ENCODE results near the gene FGF11. TPM values are rescaled to one million over a fixed set of nuclear protein-coding genes. Genes with fewer than 3 reads are reported as not detected.
"Not testable (repeated sequence)": the region's sequence is repeated elsewhere in the genome, so short reads cannot be mapped to it uniquely, and the experiment has no call there.

FGF11 gene
- total RNA-seq, 1 donor from 2014 or later, result 0.13 TPM

GRCh38 chr17:7478276-7479212 lies 39.2 kb downstream of the FGF11 start:
- DNase-seq (ENCODE audit: low read depth in 2 of 2), result peak in 1 of 2 donors; percentile 24

GRCh38 chr17:7479213-7480088 lies 40.1 kb downstream of the FGF11 start, which contains the start of gene ZBTB4:
TSS of gene ZBTB4 (minus strand) at chr17:7479631. CDS start at chr17:7466801, 12,830 bp downstream.
- peak in 1 of 2 donors; percentile 53 for DNase-seq (ENCODE audit: low read depth in 2 of 2)

- no peak for DNase-seq (ENCODE audit: low read depth in 2 of 2)
Measured at GRCh38 chr17:7480089-7480384, 40.7 kb downstream of the FGF11 start.

- DNase-seq (ENCODE audit: low read depth in 2 of 2), result not testable (repeated sequence)
Measured at GRCh38 chr17:7481275-7481674, 42.0 kb downstream of the FGF11 start, which contains the start of gene SLC35G6. TSS of gene SLC35G6 (plus strand) at chr17:7481446. CDS start at chr17:7481517, 71 bp downstream.

- DNase-seq (ENCODE audit: low read depth in 2 of 2), result not testable (repeated sequence)
Measured at GRCh38 chr17:7481842-7482741, 42.8 kb downstream of the FGF11 start.

- not testable (repeated sequence) for DNase-seq (ENCODE audit: low read depth in 2 of 2)
Measured at GRCh38 chr17:7482742-7483088, 43.4 kb downstream of the FGF11 start.

GRCh38 chr17:7483255-7484066 lies 44.1 kb downstream of the FGF11 start:
- DNase-seq (ENCODE audit: low read depth in 2 of 2), result peak; percentile 81 to 92

- peak; percentile 96 to 99 for DNase-seq (ENCODE audit: low read depth in 2 of 2)
Measured at GRCh38 chr17:7484067-7484918, 45.0 kb downstream of the FGF11 start, which contains the start of gene POLR2A. TSS of gene POLR2A (plus strand) at chr17:7484366.

- no peak for DNase-seq (ENCODE audit: low read depth in 2 of 2)
Measured at GRCh38 chr17:7484919-7485377, 45.6 kb downstream of the FGF11 start.

- DNase-seq (ENCODE audit: low read depth in 2 of 2), result peak in 1 of 2 donors; percentile 10
Measured at GRCh38 chr17:7486181-7486580, 46.9 kb downstream of the FGF11 start.

- DNase-seq (ENCODE audit: low read depth in 2 of 2), result no peak
Measured at GRCh38 chr17:7490144-7490543, 50.8 kb downstream of the FGF11 start.

GRCh38 chr17:7491583-7491982 lies 52.3 kb downstream of the FGF11 start:
- DNase-seq (ENCODE audit: low read depth in 2 of 2), result no peak

GRCh38 chr17:7493941-7494340 lies 54.6 kb downstream of the FGF11 start:
- DNase-seq (ENCODE audit: low read depth in 2 of 2), result no peak

Other genes with a start within 250 kb of the FGF11 start
- 5.3 and 11.4 TPM in 2 replicates for gene DLG4, start 219.7 kb upstream of the FGF11 start, total RNA-seq
- gene ACADVL, start 219.6 kb upstream of the FGF11 start, total RNA-seq, result 219 and 341 TPM in 2 replicates
- gene DVL2, start 205.0 kb upstream of the FGF11 start, total RNA-seq, result 28.6 and 37.0 TPM in 2 replicates
- gene PHF23, start 200.1 kb upstream of the FGF11 start, total RNA-seq, result 29.7 and 45.6 TPM in 2 replicates
- gene GABARAP, start 197.1 kb upstream of the FGF11 start, total RNA-seq, result 92.6 and 197 TPM in 2 replicates
- gene CTDNEP1, start 187.8 kb upstream of the FGF11 start, total RNA-seq, result 25.9 and 35.5 TPM in 2 replicates
- gene ELP5, start 187.3 kb upstream of the FGF11 start, total RNA-seq, result 31.8 and 34.6 TPM in 2 replicates
- 1.0 and 2.7 TPM in 2 replicates for gene CLDN7, start 177.0 kb upstream of the FGF11 start, total RNA-seq
- 0.76 and 0.90 TPM in 2 replicates for gene SLC2A4, start 157.8 kb upstream of the FGF11 start, total RNA-seq
- gene YBX2, start 144.9 kb upstream of the FGF11 start, total RNA-seq, result 0.25 and 0.26 TPM in 2 replicates
- 540 and 622 TPM in 2 replicates for gene EIF5A, start 131.9 kb upstream of the FGF11 start, total RNA-seq
- 19.1 and 28.3 TPM in 2 replicates for gene GPS2, start 124.2 kb upstream of the FGF11 start, total RNA-seq
- 9.1 and 15.0 TPM in 2 replicates for gene NEURL4, start 110.2 kb upstream of the FGF11 start, total RNA-seq
- gene ACAP1, start 103.0 kb upstream of the FGF11 start, total RNA-seq, result 0.26 and 1.0 TPM in 2 replicates
- gene KCTD11, start 87.3 kb upstream of the FGF11 start, total RNA-seq, result 2.3 and 3.4 TPM in 2 replicates
- gene TMEM95, start 84.4 kb upstream of the FGF11 start, total RNA-seq, result not detected in 2 replicates
- gene TNK1, start 58.4 kb upstream of the FGF11 start, total RNA-seq, result 2.1 and 2.3 TPM in 2 replicates
- gene PLSCR3, start 45.0 kb upstream of the FGF11 start, total RNA-seq, result 13.5 and 34.0 TPM in 2 replicates
- gene TMEM256, start 35.4 kb upstream of the FGF11 start, total RNA-seq, result 127 and 212 TPM in 2 replicates
- 1.4 and 3.0 TPM in 2 replicates for gene NLGN2, start 31.7 kb upstream of the FGF11 start, total RNA-seq
- gene SPEM1, start 19.2 kb upstream of the FGF11 start, total RNA-seq, result not detected in 2 replicates
- gene SPEM2, start 13.9 kb upstream of the FGF11 start, total RNA-seq, result not detected in 2 replicates
- not detected in 2 replicates for gene SPEM3, start 10.7 kb upstream of the FGF11 start, total RNA-seq
- gene TMEM102, start 4.1 kb upstream of the FGF11 start, total RNA-seq, result 6.8 and 10.1 TPM in 2 replicates
- gene CHRNB1, start 5.5 kb downstream of the FGF11 start, total RNA-seq, result 7.2 and 10.0 TPM in 2 replicates
- 6.7 and 11.3 TPM in 2 replicates for gene ZBTB4, start 40.1 kb downstream of the FGF11 start, total RNA-seq
- not detected in 2 replicates for gene SLC35G6, start 41.9 kb downstream of the FGF11 start, total RNA-seq
- gene POLR2A, start 44.9 kb downstream of the FGF11 start, total RNA-seq, result 56.5 and 87.0 TPM in 2 replicates
- gene TNFSF12, start 109.5 kb downstream of the FGF11 start, total RNA-seq, result 4.7 and 9.4 TPM in 2 replicates
- gene TNFSF13, start 119.2 kb downstream of the FGF11 start, total RNA-seq, result 0.25 and 0.26 TPM in 2 replicates
- 61.2 and 74.1 TPM in 2 replicates for gene SENP3, start 122.4 kb downstream of the FGF11 start, total RNA-seq
- gene CD68, start 140.1 kb downstream of the FGF11 start, total RNA-seq, result 0.77 and 1.5 TPM in 2 replicates
- gene MPDU1, start 144.3 kb downstream of the FGF11 start, total RNA-seq, result 70.0 and 98.1 TPM in 2 replicates
- gene SOX15, start 150.6 kb downstream of the FGF11 start, total RNA-seq, result 0.13 TPM in 2 replicates
- 29.4 and 35.4 TPM in 2 replicates for gene FXR2, start 175.4 kb downstream of the FGF11 start, total RNA-seq
- 27.6 and 37.3 TPM in 2 replicates for gene SAT2, start 188.3 kb downstream of the FGF11 start, total RNA-seq
- 0.13 TPM in 1 of 2 replicates, not detected in the other for gene SHBG, start 190.6 kb downstream of the FGF11 start, total RNA-seq
- not detected in 2 replicates for gene ATP1B2, start 211.4 kb downstream of the FGF11 start, total RNA-seq
- 44.0 and 51.2 TPM in 2 replicates for gene TP53, start 248.0 kb downstream of the FGF11 start, total RNA-seq
- 6.9 and 7.0 TPM in 2 replicates for gene WRAP53, start 249.0 kb downstream of the FGF11 start, total RNA-seq

Measured in dermis microvascular lymphatic vessel endothelial cell (primary cell).